ENCODE measurements around the gene KLB. TPM values are rescaled to one million over a fixed set of nuclear protein-coding genes. Genes with fewer than 3 reads are reported as not detected.

KLB gene
- total and polyA plus RNA-seq, 2 of the 4 experiments (the other 2 are of a cell fraction) = not detected

GRCh38 chr4:39375478-39375877 is 31.3 kb upstream of the KLB start:
- no peak overlapping the region for H2BK5ac ChIP-seq (ENCODE audit: low read depth, low read length, poor library complexity, severe bottlenecking)
- no peaks in the 10 kb centered on the region for H3K36me3 ChIP-seq (ENCODE audit: control insufficient read depth, insufficient read depth, low read length)
- H3K56ac ChIP-seq (ENCODE audit: extremely low read depth, insufficient read depth, low read length) = no peak overlapping the region
- no peak overlapping the region for H3K9ac ChIP-seq (ENCODE audit: low read depth, low read length)
- DNase-seq (no peak), ATAC-seq (ENCODE audit: low read depth) (no peak)
- intact Hi-C loops (cut with micrococcal nuclease) = no loop called here
- H3K14ac ChIP-seq (replicated peaks; ENCODE audit: low read depth, low read length) = no peak overlapping the region
- no TSS peak for BruUV-seq (replicated peaks)
- in situ Hi-C loops (cut with MboI; ENCODE audit: low sequenced_read_pairs) = no loop called here
- H3K27me3 ChIP-seq (ENCODE audit: control insufficient read depth, insufficient read depth, low read length) = peaks cover 2% of the 10 kb centered on the region
- ChIA-PET CTCF (no interaction called here), POLR2A (ENCODE audit: unreplicated experiment) (no interaction called here)
- TF ChIP-seq RFX5 (IDR thresholded peaks at IDR 0.05; ENCODE audit: low read depth, low read length) (no peak), MXI1 (IDR thresholded peaks at IDR 0.05; ENCODE audit: borderline replicate concordance, low read depth, low read length) (no peak), MAFK (IDR thresholded peaks at IDR 0.05; ENCODE audit: low read depth, low read length) (no peak), FOS (IDR thresholded peaks at IDR 0.05; ENCODE audit: low read depth, low read length) (no peak), CTCF (conservative IDR thresholded peaks at IDR 0.05; ENCODE audit: low read depth, low read length) (no peak), CEBPB (IDR thresholded peaks at IDR 0.05; ENCODE audit: low read depth, low read length) (no peak), ELK1 (IDR thresholded peaks at IDR 0.05; ENCODE audit: borderline replicate concordance, low read depth, low read length) (no peak), SMC3 (IDR thresholded peaks at IDR 0.05; ENCODE audit: low read depth, low read length) (no peak), MAZ (IDR thresholded peaks at IDR 0.05; ENCODE audit: borderline replicate concordance, low read depth, low read length) (no peak), RCOR1 (IDR thresholded peaks at IDR 0.05; ENCODE audit: insufficient replicate concordance, low read length) (no peak), POLR2A (IDR thresholded peaks at IDR 0.05; ENCODE audit: low read depth, low read length) (no peak), NFE2L2 (IDR thresholded peaks at IDR 0.05; ENCODE audit: low read depth, low read length) (no peak), USF2 (IDR thresholded peaks at IDR 0.05; ENCODE audit: low read depth, low read length) (no peak), RAD21 (IDR thresholded peaks at IDR 0.05; ENCODE audit: low read length) (no peak), BHLHE40 (IDR thresholded peaks at IDR 0.05; ENCODE audit: low read depth, low read length) (no peak), CHD1 (IDR thresholded peaks at IDR 0.05; ENCODE audit: low read depth, low read length) (no peak)
- WGBS, 2 experiments (ENCODE audit: extremely low coverage in 2 of 2, insufficient read length in 1 of 2) = no CpG with 5 or more reads among the region's 4 CpGs
- no peak overlapping the region for H2AK5ac ChIP-seq (ENCODE audit: low read depth, low read length)
- H3K4me2 ChIP-seq (ENCODE audit: low read depth, low read length) = no peak overlapping the region
- no peaks in the 10 kb centered on the region for H3K79me1 ChIP-seq (ENCODE audit: low read depth in 1 of 2, low read length in 2 of 2)
- H4K20me1 ChIP-seq (ENCODE audit: insufficient read depth, low read length) = no peaks in the 10 kb centered on the region
- dilution Hi-C loops (cut with HindIII; ENCODE audit: low sequenced_read_pairs, unreplicated experiment) = no loop called here
- no peak overlapping the region for H2AK9ac ChIP-seq (replicated peaks; ENCODE audit: low read depth, low read length, poor library complexity)
- H4K91ac ChIP-seq (ENCODE audit: insufficient read depth, low read depth, low read length) = no peak overlapping the region
- H4K5ac ChIP-seq (ENCODE audit: low read depth, low read length) = no peak overlapping the region
- H3K27ac ChIP-seq (ENCODE audit: insufficient read depth, low read length) = no peak overlapping the region
- H4K8ac ChIP-seq (ENCODE audit: low read depth in 2 of 2, low read length in 2 of 2) = no peak overlapping the region
- no peak overlapping the region for H2BK20ac ChIP-seq (ENCODE audit: low read depth, low read length)
- no peak overlapping the region for H2BK15ac ChIP-seq (ENCODE audit: low read depth, low read length)
- no peak overlapping the region for H3K23ac ChIP-seq (ENCODE audit: low read depth, low read length)
- no peaks in the 10 kb centered on the region for H3K9me3 ChIP-seq (ENCODE audit: control insufficient read depth, insufficient read depth, low read length)
- H3K9me1 ChIP-seq (ENCODE audit: insufficient read depth, low read length) = no peaks in the 10 kb centered on the region
- H3K4me3 ChIP-seq (ENCODE audit: insufficient read depth, low read depth, low read length) = no peak overlapping the region
- H3K4ac ChIP-seq (ENCODE audit: low read depth, low read length) = no peak overlapping the region
- H3K4me1 ChIP-seq (ENCODE audit: control insufficient read depth, insufficient read depth, low read length) = no peaks in the 10 kb centered on the region
- no peak overlapping the region for H2BK120ac ChIP-seq (ENCODE audit: low read depth, low read length)
- no peak overlapping the region for H3K18ac ChIP-seq (ENCODE audit: low read depth, low read length)
- H2AFZ ChIP-seq (replicated peaks; ENCODE audit: low read length, poor library complexity) = no peak overlapping the region
